ENCODE data around the gene DCAF8. TPM values are rescaled to one million over a fixed set of nuclear protein-coding genes. Genes with fewer than 3 reads are reported as not detected.

The DCAF8 gene
- total RNA-seq, 1 experiment from 2014 or later = 143 TPM

DNA sequence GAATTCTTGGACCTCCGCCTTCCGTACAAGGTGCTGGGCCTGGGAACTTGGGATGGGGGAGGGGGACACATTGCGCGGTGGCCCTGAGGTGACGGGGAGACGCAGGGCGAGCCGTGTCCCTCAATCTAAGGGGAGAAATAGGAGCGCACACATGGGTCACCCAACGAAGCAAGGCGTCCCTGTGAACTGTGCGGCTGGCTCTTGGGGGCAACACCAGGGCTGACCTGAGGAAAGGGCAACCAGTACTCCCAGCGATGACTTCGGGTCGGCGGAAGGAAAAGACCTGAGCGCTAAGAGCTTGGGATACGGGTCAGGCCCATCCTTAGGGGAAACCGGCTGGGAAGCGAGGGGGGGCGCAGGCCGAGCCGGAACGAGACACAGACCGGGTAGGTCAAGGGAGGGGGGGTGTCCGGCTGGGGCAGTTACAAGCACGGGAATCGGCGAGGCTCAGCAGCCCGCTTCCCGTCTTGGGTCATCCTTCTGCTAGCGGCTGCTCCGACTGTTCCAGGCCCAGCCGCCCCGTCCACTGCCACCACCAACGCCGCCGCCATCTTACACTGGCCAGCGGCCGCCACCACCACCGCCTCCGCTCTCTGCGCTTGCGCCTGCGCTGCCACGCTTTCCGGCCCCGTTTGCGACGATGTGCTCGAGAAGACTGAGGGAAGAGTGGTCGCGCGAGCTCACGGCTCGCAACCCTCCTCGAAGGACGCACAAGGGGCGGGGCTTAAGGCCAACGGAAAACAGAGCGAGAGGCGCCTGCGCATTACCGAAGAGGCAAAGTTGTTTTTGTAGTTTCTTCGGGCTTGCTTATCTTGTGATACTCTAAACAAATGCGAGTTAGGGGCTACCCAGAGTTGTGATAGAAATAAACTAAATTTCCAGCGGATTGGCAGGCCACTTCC, at the start of gene DCAF8 (continued):
- TF ChIP-seq, protein P1, sequence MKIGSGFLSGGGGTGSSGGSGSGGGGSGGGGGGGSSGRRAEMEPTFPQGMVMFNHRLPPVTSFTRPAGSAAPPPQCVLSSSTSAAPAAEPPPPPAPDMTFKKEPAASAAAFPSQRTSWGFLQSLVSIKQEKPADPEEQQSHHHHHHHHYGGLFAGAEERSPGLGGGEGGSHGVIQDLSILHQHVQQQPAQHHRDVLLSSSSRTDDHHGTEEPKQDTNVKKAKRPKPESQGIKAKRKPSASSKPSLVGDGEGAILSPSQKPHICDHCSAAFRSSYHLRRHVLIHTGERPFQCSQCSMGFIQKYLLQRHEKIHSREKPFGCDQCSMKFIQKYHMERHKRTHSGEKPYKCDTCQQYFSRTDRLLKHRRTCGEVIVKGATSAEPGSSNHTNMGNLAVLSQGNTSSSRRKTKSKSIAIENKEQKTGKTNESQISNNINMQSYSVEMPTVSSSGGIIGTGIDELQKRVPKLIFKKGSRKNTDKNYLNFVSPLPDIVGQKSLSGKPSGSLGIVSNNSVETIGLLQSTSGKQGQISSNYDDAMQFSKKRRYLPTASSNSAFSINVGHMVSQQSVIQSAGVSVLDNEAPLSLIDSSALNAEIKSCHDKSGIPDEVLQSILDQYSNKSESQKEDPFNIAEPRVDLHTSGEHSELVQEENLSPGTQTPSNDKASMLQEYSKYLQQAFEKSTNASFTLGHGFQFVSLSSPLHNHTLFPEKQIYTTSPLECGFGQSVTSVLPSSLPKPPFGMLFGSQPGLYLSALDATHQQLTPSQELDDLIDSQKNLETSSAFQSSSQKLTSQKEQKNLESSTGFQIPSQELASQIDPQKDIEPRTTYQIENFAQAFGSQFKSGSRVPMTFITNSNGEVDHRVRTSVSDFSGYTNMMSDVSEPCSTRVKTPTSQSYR (CRISPR knock-in tag; IDR thresholded peaks at IDR 0.05) = 0 out of 2 replicates have a peak, but pooled peaks have one; percentile 24
- TF ChIP-seq, protein P2, sequence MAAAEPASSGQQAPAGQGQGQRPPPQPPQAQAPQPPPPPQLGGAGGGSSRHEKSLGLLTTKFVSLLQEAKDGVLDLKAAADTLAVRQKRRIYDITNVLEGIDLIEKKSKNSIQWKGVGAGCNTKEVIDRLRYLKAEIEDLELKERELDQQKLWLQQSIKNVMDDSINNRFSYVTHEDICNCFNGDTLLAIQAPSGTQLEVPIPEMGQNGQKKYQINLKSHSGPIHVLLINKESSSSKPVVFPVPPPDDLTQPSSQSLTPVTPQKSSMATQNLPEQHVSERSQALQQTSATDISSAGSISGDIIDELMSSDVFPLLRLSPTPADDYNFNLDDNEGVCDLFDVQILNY (CRISPR knock-in tag; IDR thresholded peaks at IDR 0.05) = peak; percentile 35; the same call in 1 of the 2 replicates
- TF ChIP-seq CREM (CRISPR knock-in tag; IDR thresholded peaks at IDR 0.05) (peak; percentile 37; the same call in 1 of the 2 replicates), NFYB (CRISPR knock-in tag; conservative IDR thresholded peaks at IDR 0.05; ENCODE audit: low read depth) (no peak), FOXK1 (CRISPR knock-in tag; IDR thresholded peaks at IDR 0.05) (peak; percentile 93), GABPB1 (CRISPR knock-in tag; IDR thresholded peaks at IDR 0.05) (peak; percentile 55), HMGA2 (CRISPR knock-in tag; IDR thresholded peaks at IDR 0.05) (0 out of 2 replicates have a peak, but pooled peaks have one; percentile 4)
- TF ChIP-seq, protein P3, sequence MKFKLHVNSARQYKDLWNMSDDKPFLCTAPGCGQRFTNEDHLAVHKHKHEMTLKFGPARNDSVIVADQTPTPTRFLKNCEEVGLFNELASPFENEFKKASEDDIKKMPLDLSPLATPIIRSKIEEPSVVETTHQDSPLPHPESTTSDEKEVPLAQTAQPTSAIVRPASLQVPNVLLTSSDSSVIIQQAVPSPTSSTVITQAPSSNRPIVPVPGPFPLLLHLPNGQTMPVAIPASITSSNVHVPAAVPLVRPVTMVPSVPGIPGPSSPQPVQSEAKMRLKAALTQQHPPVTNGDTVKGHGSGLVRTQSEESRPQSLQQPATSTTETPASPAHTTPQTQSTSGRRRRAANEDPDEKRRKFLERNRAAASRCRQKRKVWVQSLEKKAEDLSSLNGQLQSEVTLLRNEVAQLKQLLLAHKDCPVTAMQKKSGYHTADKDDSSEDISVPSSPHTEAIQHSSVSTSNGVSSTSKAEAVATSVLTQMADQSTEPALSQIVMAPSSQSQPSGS (CRISPR knock-in tag; IDR thresholded peaks at IDR 0.05; ENCODE audit: borderline replicate concordance, low read depth) = no peak
- TF ChIP-seq, protein P4, sequence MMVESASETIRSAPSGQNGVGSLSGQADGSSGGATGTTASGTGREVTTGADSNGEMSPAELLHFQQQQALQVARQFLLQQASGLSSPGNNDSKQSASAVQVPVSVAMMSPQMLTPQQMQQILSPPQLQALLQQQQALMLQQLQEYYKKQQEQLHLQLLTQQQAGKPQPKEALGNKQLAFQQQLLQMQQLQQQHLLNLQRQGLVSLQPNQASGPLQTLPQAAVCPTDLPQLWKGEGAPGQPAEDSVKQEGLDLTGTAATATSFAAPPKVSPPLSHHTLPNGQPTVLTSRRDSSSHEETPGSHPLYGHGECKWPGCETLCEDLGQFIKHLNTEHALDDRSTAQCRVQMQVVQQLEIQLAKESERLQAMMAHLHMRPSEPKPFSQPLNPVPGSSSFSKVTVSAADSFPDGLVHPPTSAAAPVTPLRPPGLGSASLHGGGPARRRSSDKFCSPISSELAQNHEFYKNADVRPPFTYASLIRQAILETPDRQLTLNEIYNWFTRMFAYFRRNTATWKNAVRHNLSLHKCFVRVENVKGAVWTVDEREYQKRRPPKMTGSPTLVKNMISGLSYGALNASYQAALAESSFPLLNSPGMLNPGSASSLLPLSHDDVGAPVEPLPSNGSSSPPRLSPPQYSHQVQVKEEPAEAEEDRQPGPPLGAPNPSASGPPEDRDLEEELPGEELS (CRISPR knock-in tag; IDR thresholded peaks at IDR 0.05) = no peak

DNA sequence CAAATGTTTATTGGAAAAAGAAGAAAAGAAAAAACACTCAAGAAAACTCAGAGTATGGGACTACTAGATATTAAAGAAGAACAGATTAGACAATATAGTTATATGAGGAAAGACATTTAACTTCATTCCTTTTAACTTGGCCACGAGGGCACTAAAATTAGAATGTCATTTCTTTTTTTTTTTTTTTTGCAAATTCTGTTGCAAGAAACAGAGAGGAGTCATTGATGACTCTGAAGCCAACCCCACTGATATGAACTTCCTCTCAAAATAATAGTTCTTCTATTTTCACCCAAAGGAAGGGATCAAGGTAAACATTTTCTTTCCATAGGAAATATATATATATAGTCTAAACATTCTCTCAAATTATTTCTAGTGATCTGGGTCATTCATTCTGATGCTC, 47.2 kb upstream of the DCAF8 start:
- ChIA-PET POLR2A (no interaction called here), CTCF (interaction anchor here (4.2 kb wide), 1 partner anchor 18 kb away, joined by 49 read pairs; no protein-coding TSS in a partner anchor)
- no peaks in the 10 kb centered on the region for H3K9me3 Mint-ChIP-seq
- ATAC-seq (no peak), DNase-seq (ENCODE audit: low spot score) (no peak)
- peak overlapping the region; percentile 33; the same call in 1 of the 2 replicates for H3K27ac Mint-ChIP-seq
- no peaks in the 10 kb centered on the region for H3K27me3 Mint-ChIP-seq (ENCODE audit: low read depth)
- peaks cover 75% of the 10 kb centered on the region for H3K36me3 Mint-ChIP-seq
- no peak overlapping the region for H3K4me3 Mint-ChIP-seq
- peaks cover 33% of the 10 kb centered on the region for H3K4me1 Mint-ChIP-seq
- TF ChIP-seq, protein P5, sequence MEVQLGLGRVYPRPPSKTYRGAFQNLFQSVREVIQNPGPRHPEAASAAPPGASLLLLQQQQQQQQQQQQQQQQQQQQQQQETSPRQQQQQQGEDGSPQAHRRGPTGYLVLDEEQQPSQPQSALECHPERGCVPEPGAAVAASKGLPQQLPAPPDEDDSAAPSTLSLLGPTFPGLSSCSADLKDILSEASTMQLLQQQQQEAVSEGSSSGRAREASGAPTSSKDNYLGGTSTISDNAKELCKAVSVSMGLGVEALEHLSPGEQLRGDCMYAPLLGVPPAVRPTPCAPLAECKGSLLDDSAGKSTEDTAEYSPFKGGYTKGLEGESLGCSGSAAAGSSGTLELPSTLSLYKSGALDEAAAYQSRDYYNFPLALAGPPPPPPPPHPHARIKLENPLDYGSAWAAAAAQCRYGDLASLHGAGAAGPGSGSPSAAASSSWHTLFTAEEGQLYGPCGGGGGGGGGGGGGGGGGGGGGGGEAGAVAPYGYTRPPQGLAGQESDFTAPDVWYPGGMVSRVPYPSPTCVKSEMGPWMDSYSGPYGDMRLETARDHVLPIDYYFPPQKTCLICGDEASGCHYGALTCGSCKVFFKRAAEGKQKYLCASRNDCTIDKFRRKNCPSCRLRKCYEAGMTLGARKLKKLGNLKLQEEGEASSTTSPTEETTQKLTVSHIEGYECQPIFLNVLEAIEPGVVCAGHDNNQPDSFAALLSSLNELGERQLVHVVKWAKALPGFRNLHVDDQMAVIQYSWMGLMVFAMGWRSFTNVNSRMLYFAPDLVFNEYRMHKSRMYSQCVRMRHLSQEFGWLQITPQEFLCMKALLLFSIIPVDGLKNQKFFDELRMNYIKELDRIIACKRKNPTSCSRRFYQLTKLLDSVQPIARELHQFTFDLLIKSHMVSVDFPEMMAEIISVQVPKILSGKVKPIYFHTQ (CRISPR knock-in tag; IDR thresholded peaks at IDR 0.05) = no peak
- no peak for TF ChIP-seq ETV6 (CRISPR knock-in tag; IDR thresholded peaks at IDR 0.05)
- TF ChIP-seq ZBTB21 (CRISPR knock-in tag; IDR thresholded peaks at IDR 0.05; ENCODE audit: borderline replicate concordance) = no peak
- TF ChIP-seq GABPB1 (CRISPR knock-in tag; IDR thresholded peaks at IDR 0.05) = no peak
- no peak for TF ChIP-seq MXD4 (CRISPR knock-in tag; IDR thresholded peaks at IDR 0.05; ENCODE audit: borderline replicate concordance)
- no peak for TF ChIP-seq ZNF396 (CRISPR knock-in tag; IDR thresholded peaks at IDR 0.05; ENCODE audit: borderline replicate concordance)
- TF ChIP-seq NR2C2 (CRISPR knock-in tag; IDR thresholded peaks at IDR 0.05) = no peak
- no peak for TF ChIP-seq GRHL2 (CRISPR knock-in tag; IDR thresholded peaks at IDR 0.05; ENCODE audit: insufficient replicate concordance, severe bottlenecking)
- TF ChIP-seq FOXJ3 (CRISPR knock-in tag; IDR thresholded peaks at IDR 0.05; ENCODE audit: borderline replicate concordance) = no peak
- no peak for TF ChIP-seq FOXP1 (CRISPR knock-in tag; IDR thresholded peaks at IDR 0.05; ENCODE audit: borderline replicate concordance)
- TF ChIP-seq NR1H2 (CRISPR knock-in tag; IDR thresholded peaks at IDR 0.05) = no peak
- no peak for TF ChIP-seq KAT7 (CRISPR knock-in tag; IDR thresholded peaks at IDR 0.05; ENCODE audit: borderline replicate concordance)
- TF ChIP-seq, protein P6, sequence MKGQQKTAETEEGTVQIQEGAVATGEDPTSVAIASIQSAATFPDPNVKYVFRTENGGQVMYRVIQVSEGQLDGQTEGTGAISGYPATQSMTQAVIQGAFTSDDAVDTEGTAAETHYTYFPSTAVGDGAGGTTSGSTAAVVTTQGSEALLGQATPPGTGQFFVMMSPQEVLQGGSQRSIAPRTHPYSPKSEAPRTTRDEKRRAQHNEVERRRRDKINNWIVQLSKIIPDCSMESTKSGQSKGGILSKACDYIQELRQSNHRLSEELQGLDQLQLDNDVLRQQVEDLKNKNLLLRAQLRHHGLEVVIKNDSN (CRISPR knock-in tag; IDR thresholded peaks at IDR 0.05) = no peak
- no peak for TF ChIP-seq TP53 (CRISPR knock-in tag; IDR thresholded peaks at IDR 0.05)
- no peak for TF ChIP-seq ZNF121 (CRISPR knock-in tag; IDR thresholded peaks at IDR 0.05)
- no peak for TF ChIP-seq ZNF263 (CRISPR knock-in tag; IDR thresholded peaks at IDR 0.05; ENCODE audit: low read depth)

Measured in WTC11 (cell line).